H1 (cell line): ENCODE data around the gene SUGP1. TPM values are rescaled to one million over a fixed set of nuclear protein-coding genes. Genes with fewer than 3 reads are reported as not detected.

Experiments used
- CTCF ChIA-PET: fragments of 300-600 bp; sonication (Branson Sonifier 250); formaldehyde crosslinking; loops from one replicate; lab custom pipeline; 2021; ENCODE audit not compliant: partially characterized antibody; lab: Charles Lee
- POLR2A ChIA-PET: fragments of 300-600 bp; sonication (Branson Sonifier 250); formaldehyde crosslinking; loops from one replicate; lab custom pipeline; 2021; ENCODE audit warnings: inconsistent platforms; ENCODE audit not compliant: partially characterized antibody; lab: Charles Lee
- DNase-seq, 2 experiments: peaks; one replicate each; pipeline versions ENCODE4 v3.0.0 to v3.0.0-alpha.2; 2010 to 2022; ENCODE audit warnings: low spot score in 2 of 2, low read depth in 1 of 2, mixed read lengths in 1 of 2
- FAIRE-seq: peaks from 2 replicates; lab custom pipeline; 2011; peaks lifted over from hg19 to GRCh38; lab: Jason Lieb, UNC
- H2AFZ ChIP-seq: 2 replicates; pipeline ENCODE4 v1.8.1; 2012; ENCODE audit warnings: low read length, inconsistent platforms
- H2AK5ac ChIP-seq: 2 replicates; pipeline ENCODE4 v1.6.1; 2013; ENCODE audit warnings: low read depth, low read length
- H2BK120ac ChIP-seq: replicated peaks from 2 replicates; pipeline ENCODE3; 2013; ENCODE audit warnings: low read depth, low read length, inconsistent platforms
- H2BK12ac ChIP-seq: 2 replicates; pipeline ENCODE4 v1.6.1; 2013; ENCODE audit warnings: low read depth, low read length
- H2BK15ac ChIP-seq: 2 replicates; pipeline ENCODE4 v1.6.1; 2013; ENCODE audit warnings: low read length
- H2BK20ac ChIP-seq: 2 replicates; pipeline ENCODE4 v1.6.1; 2013; ENCODE audit warnings: low read length
- H2BK5ac ChIP-seq: 2 replicates; pipeline ENCODE4 v1.6.1; 2013; ENCODE audit warnings: low read depth, low read length
- H3K14ac ChIP-seq: 2 replicates; pipeline ENCODE4 v1.6.1; 2013; ENCODE audit warnings: inconsistent platforms; ENCODE audit not compliant: insufficient read length
- H3K18ac ChIP-seq: 2 replicates; pipeline ENCODE4 v1.6.1; 2013; ENCODE audit warnings: low read length; ENCODE audit errors: extremely low read depth
- H3K23ac ChIP-seq: 2 replicates; pipeline ENCODE4 v1.6.1; 2013; ENCODE audit warnings: inconsistent platforms; ENCODE audit not compliant: insufficient read length
- H3K23me2 ChIP-seq: 2 replicates; pipeline ENCODE4 v1.6.1; 2013; ENCODE audit warnings: low read depth, low read length
- H3K27ac ChIP-seq: 2 replicates; pipeline ENCODE4 v1.6.1; 2011; ENCODE audit warnings: low read depth, low read length, inconsistent platforms
- H3K27me3 ChIP-seq, 4 experiments: replicated peaks in 1 of 4; 1 replicate in 1 of 4; 2 replicates in 3 of 4; pipeline versions ENCODE4 v1.6.1 to v1.8.1; 2011 to 2013; ENCODE audit warnings: low read length in 3 of 4, mild to moderate bottlenecking in 3 of 4, inconsistent platforms in 2 of 4, mixed read lengths in 2 of 4, moderate library complexity in 1 of 4; ENCODE audit not compliant: control insufficient read depth in 3 of 4, insufficient read depth in 3 of 4; ENCODE audit errors: extremely low read depth in 1 of 4
- H3K36me3 ChIP-seq, 4 experiments: 2 replicates each; pipeline versions ENCODE4 v1.6.1 to v1.8.1; 2011 to 2013; ENCODE audit warnings: mild to moderate bottlenecking in 4 of 4, low read length in 3 of 4, moderate library complexity in 2 of 4, control low read depth in 1 of 4, inconsistent platforms in 1 of 4; ENCODE audit not compliant: insufficient read depth in 4 of 4, control insufficient read depth in 2 of 4
- H3K4ac ChIP-seq: replicated peaks from 2 replicates; pipeline ENCODE3; 2013; ENCODE audit warnings: low read length, low read depth, mixed read lengths, inconsistent platforms; ENCODE audit not compliant: insufficient read length
- H3K4me1 ChIP-seq, 4 experiments: replicated peaks in 1 of 4; 1 replicate in 1 of 4; 2 replicates in 3 of 4; pipeline versions ENCODE4 v1.6.1 to v1.8.1; 2011 to 2013; ENCODE audit warnings: low read length in 3 of 4, inconsistent platforms in 2 of 4, mixed read lengths in 1 of 4; ENCODE audit not compliant: insufficient read depth in 4 of 4, control insufficient read depth in 3 of 4
- H3K4me2 ChIP-seq, 2 experiments: 2 replicates each; pipeline versions ENCODE4 v1.6.1 to v1.8.1; 2011 to 2013; ENCODE audit warnings: low read depth in 2 of 2, low read length in 2 of 2, control low read depth in 1 of 2, inconsistent platforms in 1 of 2, mild to moderate bottlenecking in 1 of 2; ENCODE audit not compliant: insufficient read depth in 1 of 2
- H3K4me3 ChIP-seq, 4 experiments: fragments of 200-600, 300-600 bp in 1 of 4; sonication (generic), shearing (Covaris generic), sonication (Bioruptor Twin) in 1 of 4; 2 replicates each; pipeline versions ENCODE4 v1.5.1 to v1.8.1; 2011 to 2016; ENCODE audit warnings: low read length in 4 of 4, low read depth in 3 of 4, control low read depth in 2 of 4, inconsistent platforms in 2 of 4, mild to moderate bottlenecking in 2 of 4, mixed read lengths in 1 of 4, moderate library complexity in 1 of 4; ENCODE audit not compliant: insufficient read depth in 2 of 4; ENCODE audit errors: extremely low read depth in 1 of 4
- H3K56ac ChIP-seq: replicated peaks from 2 replicates; pipeline ENCODE3; 2013; ENCODE audit warnings: low read depth, mild to moderate bottlenecking, mixed read lengths, low read length, inconsistent platforms; ENCODE audit not compliant: insufficient read length
- H3K79me1 ChIP-seq: 2 replicates; pipeline ENCODE4 v1.6.1; 2013; ENCODE audit warnings: low read depth, low read length, control low read depth
- H3K79me2 ChIP-seq, 2 experiments: 2 replicates each; pipeline versions ENCODE4 v1.6.1 to v1.8.1; 2012 to 2013; ENCODE audit warnings: low read length in 2 of 2, mild to moderate bottlenecking in 2 of 2, inconsistent platforms in 1 of 2; ENCODE audit not compliant: insufficient read depth in 2 of 2, control insufficient read depth in 1 of 2
- H3K9ac ChIP-seq, 4 experiments: replicated peaks in 1 of 4; 1 replicate in 1 of 4; 2 replicates in 3 of 4; pipeline versions ENCODE4 v1.6.1 to v1.8.1; 2011 to 2013; ENCODE audit warnings: low read depth in 3 of 4, low read length in 3 of 4, control low read depth in 2 of 4, mild to moderate bottlenecking in 2 of 4, moderate library complexity in 2 of 4, inconsistent platforms in 1 of 4; ENCODE audit errors: extremely low read depth in 1 of 4
- H3K9me3 ChIP-seq, 2 experiments: 2 replicates each; pipeline versions ENCODE4 v1.6.1 to v1.8.1; 2012 to 2013; ENCODE audit warnings: mild to moderate bottlenecking in 2 of 2, moderate library complexity in 2 of 2, control low read depth in 1 of 2, inconsistent platforms in 1 of 2, low read depth in 1 of 2, low read length in 1 of 2, mixed read lengths in 1 of 2; ENCODE audit not compliant: insufficient read depth in 2 of 2
- H4K20me1 ChIP-seq, 2 experiments: replicated peaks in 1 of 2; 2 replicates each; pipeline versions ENCODE3 to v1.8.1; 2011 to 2013; ENCODE audit warnings: inconsistent platforms in 2 of 2, low read length in 2 of 2, mild to moderate bottlenecking in 1 of 2; ENCODE audit not compliant: insufficient read depth in 2 of 2, control insufficient read depth in 1 of 2
- H4K5ac ChIP-seq: 2 replicates; pipeline ENCODE4 v1.6.1; 2013; ENCODE audit warnings: low read length, low read depth, mixed read lengths, inconsistent platforms; ENCODE audit not compliant: insufficient read length
- H4K8ac ChIP-seq: 2 replicates; pipeline ENCODE4 v1.8.0; 2013; ENCODE audit warnings: mild to moderate bottlenecking, moderate library complexity, low read length, inconsistent platforms; ENCODE audit not compliant: insufficient read depth; ENCODE audit errors: extremely low read depth
- H4K91ac ChIP-seq: replicated peaks from 2 replicates; pipeline ENCODE3; 2013; ENCODE audit warnings: low read length, mixed read lengths, inconsistent platforms; ENCODE audit not compliant: insufficient read length
- ATF2 ChIP-seq: IDR thresholded peaks from 2 replicates; pipeline ENCODE4 v1.6.1; 2012; ENCODE audit warnings: low read length, inconsistent platforms
- BACH1 ChIP-seq: IDR thresholded peaks from 2 replicates; pipeline ENCODE4 v1.6.1; 2012; ENCODE audit warnings: low read length, improper control_type of control experiment
- CBX8 ChIP-seq: fragments of 300-800, 300-1000 bp; sonication (generic); IDR thresholded peaks from 2 replicates; pipeline ENCODE4 v1.7.1; 2016; ENCODE audit warnings: low read depth, low read length, borderline replicate concordance
- CHD1 ChIP-seq: IDR thresholded peaks from 2 replicates; pipeline ENCODE4 v1.6.1; 2012; ENCODE audit warnings: low read depth, low read length, improper control_type of control experiment
- CTBP2 ChIP-seq: IDR thresholded peaks from 2 replicates; pipeline ENCODE4 v1.7.0; 2011; ENCODE audit warnings: borderline replicate concordance, mild to moderate bottlenecking, moderate library complexity, mixed read lengths, low read length; ENCODE audit not compliant: insufficient read depth, insufficient read length
- EGR1 ChIP-seq: IDR thresholded peaks from 2 replicates; pipeline ENCODE4 v1.6.1; 2011; ENCODE audit warnings: low read depth, low read length, borderline replicate concordance
- GABPA ChIP-seq: IDR thresholded peaks from 2 replicates; pipeline ENCODE4 v1.6.1; 2011; ENCODE audit warnings: mild to moderate bottlenecking, low read length, moderate library complexity, borderline replicate concordance; ENCODE audit not compliant: insufficient read depth
- POLR2A ChIP-seq, 2 experiments: IDR thresholded peaks; 1 replicate in 1 of 2; 2 replicates in 1 of 2; pipeline ENCODE4 v1.6.1; 2011; ENCODE audit warnings: low read depth in 2 of 2, low read length in 2 of 2, mild to moderate bottlenecking in 2 of 2; ENCODE audit errors: control extremely low read depth in 1 of 2
- RBBP5 ChIP-seq: IDR thresholded peaks from 2 replicates; pipeline ENCODE4 v1.7.1; 2012; ENCODE audit warnings: low read depth, mild to moderate bottlenecking, inconsistent platforms, low read length, moderate library complexity, borderline replicate concordance
- RXRA ChIP-seq: IDR thresholded peaks from 2 replicates; pipeline ENCODE4 v1.6.1; 2011; ENCODE audit warnings: low read depth, mild to moderate bottlenecking, low read length, moderate library complexity; ENCODE audit not compliant: insufficient read depth
- SIX5 ChIP-seq: IDR thresholded peaks from 2 replicates; pipeline ENCODE4 v1.6.1; 2011; ENCODE audit warnings: mild to moderate bottlenecking, low read depth, low read length
- SRF ChIP-seq: IDR thresholded peaks from 2 replicates; pipeline ENCODE4 v1.6.1; 2011; ENCODE audit warnings: mild to moderate bottlenecking, low read depth, low read length, moderate library complexity
- TAF7 ChIP-seq: optimal IDR thresholded peaks from 2 replicates; pipeline ENCODE3; 2011; ENCODE audit warnings: low read depth, mild to moderate bottlenecking, inconsistent platforms, low read length, moderate library complexity, borderline replicate concordance
- polyA plus RNA-seq, 7 experiments: library from polyadenylated mRNA; depleted of rRNA in 3 of 7; stranded (reverse) in 5 of 7; unstranded in 2 of 7; fragments of >200 nt in 5 of 7; fragments of 200-250 nt in 2 of 7; gene quantifications; 1 replicate in 5 of 7; 2 replicates in 1 of 7; 4 replicates in 1 of 7; pipeline versions ENCODE4 v1.2.1 to v1.2.3, GENCODE V29; 2011 to 2013; ENCODE audit warnings: missing spikeins in 2 of 7, mixed read lengths in 2 of 7
- total RNA-seq: library from RNA; stranded (reverse); fragmentation: NEBNext Ultra II Directional; extraction: Animal tissue kit (Norgen Biotek cat#: 25700); gene quantifications from 2 replicates; pipeline ENCODE4 v1.2.1, GENCODE V29; 2021

Gene SUGP1
- total and polyA plus RNA-seq, 2 of the 8 experiments (the other 6 are each of a cell fraction or from before 2014, with no cell fraction given) = 38.5 to 65.2 TPM

GRCh38 chr19:19240476-19240875 lies 79.8 kb downstream of the SUGP1 start (continued):
- TF ChIP-seq SIX5 = no peak
- no peak for TF ChIP-seq SRF

DNA sequence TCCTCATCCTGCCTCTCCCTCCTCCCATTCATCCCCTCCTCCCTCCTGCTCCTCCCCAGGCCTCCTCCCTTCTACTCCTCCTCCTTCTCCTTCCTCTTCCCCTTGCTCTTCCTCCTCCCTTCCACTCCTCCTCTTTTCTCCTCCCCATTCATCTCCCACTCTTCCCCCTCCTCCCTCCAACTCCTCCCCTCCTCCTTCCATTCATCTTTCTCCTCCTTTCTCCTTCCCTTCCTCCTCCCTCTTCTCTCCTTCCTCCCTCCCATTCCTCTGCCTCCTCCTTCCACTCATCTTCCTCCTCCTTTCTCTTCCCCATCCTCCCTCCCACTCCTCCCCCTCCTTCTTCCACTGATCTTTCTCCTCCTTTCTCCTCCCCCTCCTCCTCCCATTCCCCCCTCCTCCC lies 80.6 kb downstream of the SUGP1 start:
- Histone ChIP-seq H3K23me2 (no peaks in the 10 kb centered on the region), H3K4me2 (no peak overlapping the region), H4K8ac (no peak overlapping the region), H2BK5ac (no peak overlapping the region), H2BK12ac (no peak overlapping the region), H3K9ac (no peak overlapping the region), H3K27ac (no peak overlapping the region), H3K23ac (no peak overlapping the region), H2AFZ (no peak overlapping the region), H4K20me1 (no peaks in the 10 kb centered on the region), H2AK5ac (no peak overlapping the region), H2BK20ac (no peak overlapping the region), H3K4me1 (no peaks in the 10 kb centered on the region), H2BK15ac (no peak overlapping the region), H3K9me3 (peaks cover 3% of the 10 kb centered on the region in 2 experiments), H4K5ac (no peak overlapping the region), H3K4me3 (no peak overlapping the region), H2BK120ac (no peak overlapping the region), H3K14ac (no peak overlapping the region), H3K27me3 (no peaks in the 10 kb centered on the region; a peak in 2 of 7 replicates), H3K36me3 (no peaks in the 10 kb centered on the region), H3K56ac (no peak overlapping the region), H3K4ac (no peak overlapping the region), H4K91ac (no peak overlapping the region), H3K79me2 (no peaks in the 10 kb centered on the region), H3K79me1 (no peaks in the 10 kb centered on the region), H3K18ac (no peak overlapping the region)
- FAIRE-seq (no peak), DNase-seq (no peak)
- ChIA-PET CTCF (no interaction called here), POLR2A (no interaction called here)
- TF ChIP-seq BACH1 (no peak), CBX8 (no peak), GABPA (no peak), EGR1 (no peak), POLR2A (IDR thresholded peaks at IDR 0.05; ENCODE audit: control extremely low read depth in 1 of 2, low read depth in 2 of 2, low read length in 2 of 2) (no peak), TAF7 (no peak), CHD1 (no peak), CTBP2 (no peak), RBBP5 (no peak), ATF2 (no peak), RXRA (no peak)
